A549 (cell line): ENCODE measurements around the gene EFNA5. TPM values are rescaled to one million over a fixed set of nuclear protein-coding genes. Genes with fewer than 3 reads are reported as not detected.

ENCODE experiments used
- ATAC-seq, 2 experiments: fragments of 200-7000 bp in 1 of 2; fragments of >200 bp in 1 of 2; cut with Nextera tagmentation in 1 of 2; cut with Tn5 transposase in 1 of 2; 3 replicates each; pipeline versions ENCODE4 v1.8.0 to v1.9.1; 2018 to 2020; ENCODE audit warnings: mild to moderate bottlenecking in 1 of 2, moderate library complexity in 1 of 2
- CTCF ChIA-PET: fragments of 300-600 bp; sonication (Branson Sonifier 250); formaldehyde crosslinking; extraction: SDS; loops from one replicate; lab custom pipeline; 2021; ENCODE audit warnings: antibody characterized with exemption, inconsistent platforms; lab: Yijun Ruan, JAX
- POLR2A ChIA-PET: fragments of 350-600 bp; formaldehyde crosslinking; extraction: SDS; loops from one replicate; lab custom pipeline; 2021; ENCODE audit warnings: antibody characterized with exemption, inconsistent platforms; lab: Yijun Ruan, JAX
- DNase-seq, 2 experiments: peaks; one replicate each; pipeline versions ENCODE4 v3.0.0 to v3.0.0-alpha.2; 2011 to 2016; ENCODE audit warnings: low read depth in 1 of 2, low spot score in 1 of 2
- FAIRE-seq: peaks from 2 replicates; lab custom pipeline; 2011; peaks lifted over from hg19 to GRCh38; lab: Jason Lieb, UNC
- H3K27ac ChIP-seq, 2 experiments: fragments of >200 bp; sonication (Bioruptor Twin); formaldehyde crosslinking; 3 replicates each; pipeline ENCODE4 v1.5.1; 2016 to 2017
- H3K4me1 ChIP-seq: fragments of >200 bp; sonication (Bioruptor Twin); formaldehyde crosslinking; 3 replicates; pipeline ENCODE4 v1.6.1; 2016
- H3K4me2 ChIP-seq: fragments of >200 bp; sonication (Bioruptor Twin); formaldehyde crosslinking; 3 replicates; pipeline ENCODE4 v1.6.1; 2016
- H3K4me3 ChIP-seq: fragments of >200 bp; sonication (Bioruptor Twin); formaldehyde crosslinking; 3 replicates; pipeline ENCODE4 v1.5.1; 2016
- H3K9me3 ChIP-seq: fragments of >200 bp; sonication (Bioruptor Twin); formaldehyde crosslinking; 3 replicates; pipeline ENCODE4 v1.6.1; 2016
- BHLHE40 ChIP-seq: IDR thresholded peaks from 2 replicates; pipeline ENCODE4 v1.6.1; 2012; ENCODE audit warnings: low read depth, low read length, inconsistent platforms
- EHMT2 ChIP-seq: fragments of 200-600 bp; sonication (generic); IDR thresholded peaks from 2 replicates; pipeline ENCODE4 v1.6.1; 2016; ENCODE audit warnings: antibody characterized with exemption, low read depth, mild to moderate bottlenecking, moderate library complexity
- ESRRA ChIP-seq: fragments of 150-350 bp; IDR thresholded peaks from 2 replicates; pipeline ENCODE4 v1.6.1; 2014; ENCODE audit warnings: mild to moderate bottlenecking, low read length, borderline replicate concordance
- FOSL2 ChIP-seq, 2 experiments: fragments of 450-650 bp in 1 of 2; fragments of >200 bp in 1 of 2; sonication (Bioruptor Twin) in 1 of 2; formaldehyde crosslinking; IDR thresholded peaks; 2 replicates each; pipeline versions ENCODE4 v1.5.0 to v1.6.1; 2016 to 2020; ENCODE audit warnings: mild to moderate bottlenecking in 1 of 2, moderate library complexity in 1 of 2
- HDAC2 ChIP-seq: fragments of 200-600 bp; sonication (generic); IDR thresholded peaks from 2 replicates; pipeline ENCODE4 v1.6.1; 2016
- HOXA7 ChIP-seq: fragments of 250-450 bp; sonication (Bioruptor Pico); IDR thresholded peaks from 2 replicates; pipeline ENCODE4 v1.5.0; 2020; ENCODE audit warnings: mild to moderate bottlenecking, moderate library complexity
- HOXB13 ChIP-seq: fragments of 250-450 bp; sonication (Bioruptor Pico); IDR thresholded peaks from 2 replicates; pipeline ENCODE4 v1.5.0; 2020; ENCODE audit warnings: low read depth, mild to moderate bottlenecking, moderate library complexity
- JUN ChIP-seq, 2 experiments: fragments of >200 bp; sonication (Bioruptor Twin); formaldehyde crosslinking; IDR thresholded peaks; 2 replicates in 1 of 2; 3 replicates in 1 of 2; pipeline ENCODE4 v1.6.1; 2016 to 2017
- JUNB ChIP-seq: fragments of >200 bp; sonication (Bioruptor Twin); formaldehyde crosslinking; IDR thresholded peaks from 2 replicates; pipeline ENCODE4 v1.6.1; 2016
- KDM5A ChIP-seq: fragments of 200-600 bp; sonication (generic); IDR thresholded peaks from 2 replicates; pipeline ENCODE4 v1.6.1; 2016; ENCODE audit warnings: antibody characterized with exemption, mild to moderate bottlenecking
- MYC ChIP-seq: IDR thresholded peaks from 2 replicates; pipeline ENCODE4 v1.6.1; 2012; ENCODE audit warnings: mild to moderate bottlenecking, inconsistent platforms, low read length, improper control_type of control experiment, borderline replicate concordance
- NR3C1 ChIP-seq: fragments of >200 bp; sonication (Bioruptor Twin); formaldehyde crosslinking; IDR thresholded peaks from 3 replicates; pipeline ENCODE4 v1.6.1; 2017
- PHF8 ChIP-seq: fragments of 200-600 bp; sonication (generic); IDR thresholded peaks from 2 replicates; pipeline ENCODE4 v1.6.1; 2016; ENCODE audit warnings: low read depth, mild to moderate bottlenecking, antibody characterized with exemption, moderate library complexity, borderline replicate concordance
- POLR2A ChIP-seq: IDR thresholded peaks from 2 replicates; pipeline ENCODE4 v1.6.1; 2012; ENCODE audit warnings: mild to moderate bottlenecking, low read length
- RCOR1 ChIP-seq: fragments of 150-350 bp; IDR thresholded peaks from 2 replicates; pipeline ENCODE4 v1.6.1; 2014; ENCODE audit warnings: antibody characterized with exemption, low read length, low read depth
- RNF2 ChIP-seq: fragments of 200-600 bp; sonication (generic); IDR thresholded peaks from 2 replicates; pipeline ENCODE4 v1.6.1; 2016; ENCODE audit warnings: low read depth, mild to moderate bottlenecking, antibody characterized with exemption, moderate library complexity, borderline replicate concordance
- SMC3 ChIP-seq: fragments of >200 bp; sonication (Bioruptor Twin); formaldehyde crosslinking; IDR thresholded peaks from 3 replicates; pipeline ENCODE4 v1.6.1; 2018; ENCODE audit warnings: inconsistent platforms
- TP53 ChIP-seq: fragments of 250-450 bp; sonication (Bioruptor Pico); IDR thresholded peaks from 2 replicates; pipeline ENCODE4 v1.5.0; 2021; ENCODE audit warnings: mild to moderate bottlenecking, moderate library complexity
- whole genome bisulfite sequencing: methylation state at CpG from one replicate; pipeline ENCODE4 v1.1.6; 2017; ENCODE audit errors: missing lambda C conversion rate; 5-methylcytosine and 5-hydroxymethylcytosine counted together
- polyA plus RNA-seq, 4 experiments: library from polyadenylated mRNA; depleted of rRNA in 3 of 4; stranded (reverse); fragments of >200 nt; fragmentation: RNase III in 1 of 4; extraction: RNeasy Plus Mini Kit Qiagen cat#74134 plus additional on column Dnase treatment in 1 of 4; gene quantifications; 2 replicates in 3 of 4; 3 replicates in 1 of 4; pipeline ENCODE4 v1.2.3, GENCODE V29; 2011 to 2017
- TF ChIP-seq, protein P1 (sequence below): IDR thresholded peaks from 2 replicates; pipeline ENCODE4 v1.6.1; 2012
- TF ChIP-seq, protein P2 (sequence below): fragments of >200 bp; sonication (Bioruptor Twin); formaldehyde crosslinking; IDR thresholded peaks from 3 replicates; pipeline ENCODE4 v1.6.1; 2016
- TF ChIP-seq, protein P3 (sequence below): IDR thresholded peaks from 2 replicates; pipeline ENCODE4 v1.6.1; 2012
- TF ChIP-seq, protein P4 (sequence below): fragments of 450-650 bp; IDR thresholded peaks from 2 replicates; pipeline ENCODE4 v1.6.1; 2014; ENCODE audit warnings: antibody characterized with exemption
- TF ChIP-seq, protein P5 (sequence below): fragments of 150-350 bp; IDR thresholded peaks from 2 replicates; pipeline ENCODE4 v1.6.1; 2014; ENCODE audit warnings: low read depth, mild to moderate bottlenecking, low read length

Gene EFNA5
- polyA plus RNA-seq, 2 of the 4 experiments (the other 2 are of a cell fraction), result 8.5 to 20.7 TPM

DNA sequence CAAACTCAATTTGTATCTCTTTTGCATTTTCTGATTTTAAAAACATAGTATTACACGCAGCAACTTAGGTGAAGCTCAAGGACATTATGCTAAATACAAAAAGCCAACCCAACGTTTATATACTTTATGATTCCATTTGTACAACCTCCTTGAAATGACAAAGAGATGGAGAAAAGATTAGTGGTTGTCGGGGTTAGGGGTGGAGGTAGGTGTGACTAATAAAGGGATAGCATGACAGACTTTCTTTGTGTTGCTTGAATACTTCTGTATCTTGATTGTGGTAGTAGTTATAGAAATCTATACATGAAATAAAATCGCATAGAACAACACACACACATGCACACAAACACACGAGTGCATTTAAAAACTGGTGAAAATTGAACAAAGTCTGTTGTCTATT, 42.5 kb upstream of the EFNA5 start:
- TF ChIP-seq JUNB, result no peak
- TF ChIP-seq FOSL2 (IDR thresholded peaks at IDR 0.05), result no peak
- TF ChIP-seq FOSL2 (CRISPR knock-in tag; IDR thresholded peaks at IDR 0.05), result no peak
- no peak overlapping the region for H3K4me2 ChIP-seq
- H3K27ac ChIP-seq, result no peak overlapping the region
- no peaks in the 10 kb centered on the region for H3K4me1 ChIP-seq
- FAIRE-seq, result no peak
- no peaks in the 10 kb centered on the region for H3K9me3 ChIP-seq
- DNase-seq, result no peak
- 31% methylated on average over 5 of the region's 5 CpGs for WGBS
- POLR2A ChIA-PET, result no interaction called here
- no peak overlapping the region for H3K4me3 ChIP-seq
- ATAC-seq, result no peak
- CTCF ChIA-PET, result no interaction called here

DNA sequence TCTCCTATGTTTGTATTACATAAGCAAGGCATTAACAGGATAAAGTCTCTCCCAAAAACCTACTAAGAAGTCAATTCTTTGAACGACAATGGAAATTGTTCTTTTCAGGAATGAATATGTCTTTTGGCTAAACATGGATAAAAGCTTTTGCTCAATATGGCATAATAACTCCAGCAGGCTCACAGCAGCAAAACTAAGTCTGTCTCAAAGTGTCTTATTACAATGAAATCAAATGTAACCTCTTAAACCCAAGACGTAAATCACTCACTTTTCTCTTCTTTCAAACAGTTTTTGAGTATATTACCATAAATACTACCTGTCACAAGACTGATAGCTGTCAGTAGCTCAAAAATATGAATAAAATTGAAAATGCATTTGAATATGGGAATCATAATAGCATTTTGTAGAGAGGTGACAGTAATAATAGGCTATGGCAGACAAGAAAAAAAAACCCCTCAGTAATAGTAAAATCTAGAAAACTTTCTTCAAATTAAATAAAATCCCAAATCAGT, 41.7 kb upstream of the EFNA5 start:
- TF ChIP-seq TP53 (CRISPR knock-in tag), result no peak
- no peak for TF ChIP-seq RCOR1
- no peak for TF ChIP-seq HOXB13 (CRISPR knock-in tag)
- TF ChIP-seq JUN (IDR thresholded peaks at IDR 0.05), result no peak
- TF ChIP-seq POLR2A, result no peak
- TF ChIP-seq, protein P1, sequence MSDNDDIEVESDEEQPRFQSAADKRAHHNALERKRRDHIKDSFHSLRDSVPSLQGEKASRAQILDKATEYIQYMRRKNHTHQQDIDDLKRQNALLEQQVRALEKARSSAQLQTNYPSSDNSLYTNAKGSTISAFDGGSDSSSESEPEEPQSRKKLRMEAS, result no peak
- TF ChIP-seq, protein P2, sequence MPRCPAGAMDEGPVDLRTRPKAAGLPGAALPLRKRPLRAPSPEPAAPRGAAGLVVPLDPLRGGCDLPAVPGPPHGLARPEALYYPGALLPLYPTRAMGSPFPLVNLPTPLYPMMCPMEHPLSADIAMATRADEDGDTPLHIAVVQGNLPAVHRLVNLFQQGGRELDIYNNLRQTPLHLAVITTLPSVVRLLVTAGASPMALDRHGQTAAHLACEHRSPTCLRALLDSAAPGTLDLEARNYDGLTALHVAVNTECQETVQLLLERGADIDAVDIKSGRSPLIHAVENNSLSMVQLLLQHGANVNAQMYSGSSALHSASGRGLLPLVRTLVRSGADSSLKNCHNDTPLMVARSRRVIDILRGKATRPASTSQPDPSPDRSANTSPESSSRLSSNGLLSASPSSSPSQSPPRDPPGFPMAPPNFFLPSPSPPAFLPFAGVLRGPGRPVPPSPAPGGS, result no peak
- no peak for TF ChIP-seq SMC3
- no peak for TF ChIP-seq KDM5A
- TF ChIP-seq, protein P3, sequence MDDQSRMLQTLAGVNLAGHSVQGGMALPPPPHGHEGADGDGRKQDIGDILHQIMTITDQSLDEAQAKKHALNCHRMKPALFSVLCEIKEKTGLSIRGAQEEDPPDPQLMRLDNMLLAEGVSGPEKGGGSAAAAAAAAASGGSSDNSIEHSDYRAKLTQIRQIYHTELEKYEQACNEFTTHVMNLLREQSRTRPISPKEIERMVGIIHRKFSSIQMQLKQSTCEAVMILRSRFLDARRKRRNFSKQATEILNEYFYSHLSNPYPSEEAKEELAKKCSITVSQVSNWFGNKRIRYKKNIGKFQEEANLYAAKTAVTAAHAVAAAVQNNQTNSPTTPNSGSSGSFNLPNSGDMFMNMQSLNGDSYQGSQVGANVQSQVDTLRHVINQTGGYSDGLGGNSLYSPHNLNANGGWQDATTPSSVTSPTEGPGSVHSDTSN, result no peak
- TF ChIP-seq, protein P4, sequence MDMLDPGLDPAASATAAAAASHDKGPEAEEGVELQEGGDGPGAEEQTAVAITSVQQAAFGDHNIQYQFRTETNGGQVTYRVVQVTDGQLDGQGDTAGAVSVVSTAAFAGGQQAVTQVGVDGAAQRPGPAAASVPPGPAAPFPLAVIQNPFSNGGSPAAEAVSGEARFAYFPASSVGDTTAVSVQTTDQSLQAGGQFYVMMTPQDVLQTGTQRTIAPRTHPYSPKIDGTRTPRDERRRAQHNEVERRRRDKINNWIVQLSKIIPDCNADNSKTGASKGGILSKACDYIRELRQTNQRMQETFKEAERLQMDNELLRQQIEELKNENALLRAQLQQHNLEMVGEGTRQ, result no peak
- TF ChIP-seq ESRRA, result no peak
- no peak for TF ChIP-seq HOXA7 (CRISPR knock-in tag)
- TF ChIP-seq MYC, result no peak
- no peak for TF ChIP-seq PHF8
- TF ChIP-seq EHMT2, result no peak
- no peak for TF ChIP-seq JUNB
- POLR2A ChIA-PET, result no interaction called here
- FAIRE-seq, result no peak

DNA sequence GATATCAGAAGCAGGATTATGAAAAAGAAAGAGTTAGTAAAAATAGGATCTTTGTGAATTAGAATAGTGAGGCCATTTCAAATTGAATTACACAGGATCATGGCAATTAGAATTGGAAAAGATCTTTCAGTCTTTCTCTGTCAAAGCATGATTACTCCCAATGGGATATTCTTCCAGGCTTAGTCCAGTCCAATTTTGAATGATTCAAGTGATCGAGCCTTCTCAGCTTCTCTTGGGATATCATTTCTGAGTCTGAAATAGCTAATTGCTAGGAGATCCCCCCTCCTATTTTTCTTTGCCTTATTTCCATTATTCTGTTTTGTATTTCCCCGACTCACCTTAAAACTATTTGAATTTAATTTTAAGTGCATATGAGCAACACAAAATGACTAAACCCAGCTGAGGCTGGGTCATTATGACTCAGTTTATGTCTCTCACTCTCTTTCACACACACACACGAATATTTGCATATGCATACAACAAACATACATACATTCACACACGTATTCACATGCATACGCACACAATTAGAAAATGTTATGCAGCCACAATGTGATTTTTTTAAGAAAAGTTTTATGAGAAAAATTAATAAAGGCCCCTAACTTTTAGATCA, 34.8 kb upstream of the EFNA5 start:
- ATAC-seq (no peak), FAIRE-seq (peak; percentile 13), DNase-seq (no peak)
- no peaks in the 10 kb centered on the region for H3K4me1 ChIP-seq
- 57% methylated on average over 5 of the region's 5 CpGs for WGBS
- no peak overlapping the region for H3K27ac ChIP-seq
- CTCF ChIA-PET, result no interaction called here
- POLR2A ChIA-PET, result no interaction called here
- no peak overlapping the region for H3K4me3 ChIP-seq
- TF ChIP-seq, protein P5, sequence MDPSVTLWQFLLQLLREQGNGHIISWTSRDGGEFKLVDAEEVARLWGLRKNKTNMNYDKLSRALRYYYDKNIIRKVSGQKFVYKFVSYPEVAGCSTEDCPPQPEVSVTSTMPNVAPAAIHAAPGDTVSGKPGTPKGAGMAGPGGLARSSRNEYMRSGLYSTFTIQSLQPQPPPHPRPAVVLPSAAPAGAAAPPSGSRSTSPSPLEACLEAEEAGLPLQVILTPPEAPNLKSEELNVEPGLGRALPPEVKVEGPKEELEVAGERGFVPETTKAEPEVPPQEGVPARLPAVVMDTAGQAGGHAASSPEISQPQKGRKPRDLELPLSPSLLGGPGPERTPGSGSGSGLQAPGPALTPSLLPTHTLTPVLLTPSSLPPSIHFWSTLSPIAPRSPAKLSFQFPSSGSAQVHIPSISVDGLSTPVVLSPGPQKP, result no peak
- TF ChIP-seq JUN (IDR thresholded peaks at IDR 0.05) (no peak), BHLHE40 (no peak), MYC (no peak), RNF2 (no peak), HDAC2 (no peak), JUNB (no peak), NR3C1 (no peak)
- no peaks in the 10 kb centered on the region for H3K9me3 ChIP-seq
- no peak overlapping the region for H3K4me2 ChIP-seq

More for the DNA sequence above, 41.7 kb upstream of the EFNA5 start:
- 84% methylated on average over 2 of the region's 2 CpGs for WGBS
- H3K9me3 ChIP-seq, result no peaks in the 10 kb centered on the region
- no peak for ATAC-seq
- H3K4me2 ChIP-seq, result no peak overlapping the region
- no peak overlapping the region for H3K4me3 ChIP-seq
- H3K27ac ChIP-seq, result no peak overlapping the region
- no peak for DNase-seq
- no peaks in the 10 kb centered on the region for H3K4me1 ChIP-seq
- CTCF ChIA-PET, result no interaction called here
